K562 (cell line): ENCODE results near the gene WDR91. TPM values are rescaled to one million over a fixed set of nuclear protein-coding genes. Genes with fewer than 3 reads are reported as not detected.

ENCODE experiments used
- CBX3 ChIP-seq, 2 experiments: IDR thresholded peaks; 1 replicate in 1 of 2; 2 replicates in 1 of 2; pipeline ENCODE4 v1.6.1; 2012; ENCODE audit warnings: inconsistent platforms in 2 of 2, low read length in 2 of 2, borderline replicate concordance in 1 of 2, control low read depth in 1 of 2
- CREBBP ChIP-seq: IDR thresholded peaks from one replicate; pipeline ENCODE4 v1.6.1; 2012; ENCODE audit warnings: low read depth, mild to moderate bottlenecking, control low read depth, inconsistent platforms, low read length
- HNRNPL ChIP-seq: fragments of 200-400 bp; formaldehyde crosslinking; IDR thresholded peaks from 2 replicates; pipeline ENCODE4 v1.6.1; 2017; ENCODE audit warnings: low read depth, mild to moderate bottlenecking, low read length
- KDM1A ChIP-seq, 2 experiments: fragments of 450-650 bp; IDR thresholded peaks; 2 replicates each; pipeline ENCODE4 v1.6.1; 2016; ENCODE audit warnings: mild to moderate bottlenecking in 2 of 2
- L3MBTL2 ChIP-seq: fragments of 450-650 bp; IDR thresholded peaks from 2 replicates; pipeline ENCODE4 v1.6.1; 2016; ENCODE audit warnings: mild to moderate bottlenecking, moderate library complexity
- MAFF ChIP-seq: IDR thresholded peaks from 2 replicates; pipeline ENCODE4 v1.6.1; 2012; ENCODE audit warnings: low read length, improper control_type of control experiment
- NFYB ChIP-seq: IDR thresholded peaks from 2 replicates; pipeline ENCODE4 v1.6.1; 2011; ENCODE audit warnings: mild to moderate bottlenecking, moderate library complexity; ENCODE audit not compliant: insufficient read length; ENCODE audit errors: extremely low read depth
- PHF20 ChIP-seq: fragments of 450-650 bp; IDR thresholded peaks from 2 replicates; pipeline ENCODE4 v1.6.1; 2018; ENCODE audit not compliant: partially characterized antibody
- PML ChIP-seq: IDR thresholded peaks from 2 replicates; pipeline ENCODE4 v1.6.1; 2012; ENCODE audit warnings: low read length, inconsistent platforms
- POLR2G ChIP-seq: fragments of 200-400 bp; formaldehyde crosslinking; IDR thresholded peaks from 2 replicates; pipeline ENCODE4 v1.6.1; 2017; ENCODE audit warnings: low read depth, mild to moderate bottlenecking, antibody characterized with exemption, low read length, moderate library complexity
- POLR2H ChIP-seq: IDR thresholded peaks from 2 replicates; pipeline ENCODE4 v1.6.1; 2016; ENCODE audit warnings: missing genetic modification characterization, low read depth, mild to moderate bottlenecking, control low read depth, missing compliant biosample characterization, moderate library complexity
- SPI1 ChIP-seq: IDR thresholded peaks from 2 replicates; pipeline ENCODE4 v1.6.1; 2011; ENCODE audit warnings: low read depth, low read length, control low read depth, borderline replicate concordance
- TAF7 ChIP-seq: fragments of 450-650 bp; IDR thresholded peaks from 2 replicates; pipeline ENCODE4 v1.6.1; 2016; ENCODE audit warnings: missing genetic modification characterization, missing compliant biosample characterization
- XRCC4 ChIP-seq: IDR thresholded peaks from one replicate; pipeline ENCODE4 v1.6.1; 2011; ENCODE audit not compliant: insufficient read depth, insufficient read length; ENCODE audit errors: extremely low read depth
- ZNF24 ChIP-seq: fragments of 450-650 bp; IDR thresholded peaks from 2 replicates; pipeline ENCODE4 v1.6.1; 2016
- ZNF354B ChIP-seq: fragments of 250-450 bp; sonication (Bioruptor Pico); IDR thresholded peaks from 2 replicates; pipeline ENCODE4 v1.4.0; 2020
- ZNF586 ChIP-seq: fragments of 450-650 bp; formaldehyde crosslinking; conservative IDR thresholded peaks from 2 replicates; pipeline ENCODE4 v1.4.0; 2020; ENCODE audit warnings: mild to moderate bottlenecking, moderate library complexity
- ZNF76 ChIP-seq: fragments of 250-450 bp; sonication (Bioruptor Pico); IDR thresholded peaks from 2 replicates; pipeline ENCODE4 v1.4.0; 2020; ENCODE audit warnings: mild to moderate bottlenecking, moderate library complexity, borderline replicate concordance
- polyA plus RNA-seq, 8 experiments: library from polyadenylated mRNA; depleted of rRNA in 4 of 8; stranded (reverse) in 5 of 8; unstranded in 3 of 8; fragments of >200 nt; fragmentation: Nextera tagmentation in 2 of 8; fragmentation: Illumina TruSeq in 1 of 8; extraction: Ambion mirVana in 2 of 8; extraction: Trizol in 1 of 8; gene quantifications; 2 replicates each; pipeline versions ENCODE4 v1.2.1 to v1.2.3, GENCODE V29; 2011 to 2014; ENCODE audit warnings: inconsistent platforms in 1 of 8, missing spikeins in 1 of 8
- total RNA-seq, 7 experiments: library from RNA; depleted of rRNA in 6 of 7; stranded (reverse); fragments of >200 nt in 6 of 7; fragmentation: Illumina TruSeq in 2 of 7; extraction: Trizol in 2 of 7; gene quantifications; 2 replicates each; pipeline versions ENCODE4 v1.2.1 to v1.2.3, GENCODE V29; 2011 to 2021; ENCODE audit warnings: low replicate concordance in 1 of 7
- TF ChIP-seq, protein P1 (sequence below): sonication (generic); formaldehyde crosslinking; IDR thresholded peaks from 2 replicates; pipeline ENCODE4 v1.8.0; 2022; ENCODE audit warnings: missing genetic modification reagents, mild to moderate bottlenecking, borderline replicate concordance
- TF ChIP-seq, protein P2 (sequence below): fragments of 450-650 bp; formaldehyde crosslinking; IDR thresholded peaks from 2 replicates; pipeline ENCODE4 v1.4.0; 2020; ENCODE audit warnings: mild to moderate bottlenecking, moderate library complexity
- TF ChIP-seq, protein P3 (sequence below): sonication (generic); formaldehyde crosslinking; IDR thresholded peaks from 2 replicates; pipeline ENCODE4 v1.8.0; 2022; ENCODE audit warnings: mild to moderate bottlenecking, missing genetic modification reagents
- TF ChIP-seq, protein P4 (sequence below): sonication (generic); formaldehyde crosslinking; IDR thresholded peaks from 2 replicates; pipeline ENCODE4 v1.8.1; 2023; ENCODE audit warnings: mild to moderate bottlenecking, missing genetic modification reagents

WDR91 gene
- total and polyA plus RNA-seq, 9 of the 15 experiments (the other 6 are each of a cell fraction or from before 2014, with no cell fraction given): 1.9 to 18.2 (median 9.8) TPM

DNA sequence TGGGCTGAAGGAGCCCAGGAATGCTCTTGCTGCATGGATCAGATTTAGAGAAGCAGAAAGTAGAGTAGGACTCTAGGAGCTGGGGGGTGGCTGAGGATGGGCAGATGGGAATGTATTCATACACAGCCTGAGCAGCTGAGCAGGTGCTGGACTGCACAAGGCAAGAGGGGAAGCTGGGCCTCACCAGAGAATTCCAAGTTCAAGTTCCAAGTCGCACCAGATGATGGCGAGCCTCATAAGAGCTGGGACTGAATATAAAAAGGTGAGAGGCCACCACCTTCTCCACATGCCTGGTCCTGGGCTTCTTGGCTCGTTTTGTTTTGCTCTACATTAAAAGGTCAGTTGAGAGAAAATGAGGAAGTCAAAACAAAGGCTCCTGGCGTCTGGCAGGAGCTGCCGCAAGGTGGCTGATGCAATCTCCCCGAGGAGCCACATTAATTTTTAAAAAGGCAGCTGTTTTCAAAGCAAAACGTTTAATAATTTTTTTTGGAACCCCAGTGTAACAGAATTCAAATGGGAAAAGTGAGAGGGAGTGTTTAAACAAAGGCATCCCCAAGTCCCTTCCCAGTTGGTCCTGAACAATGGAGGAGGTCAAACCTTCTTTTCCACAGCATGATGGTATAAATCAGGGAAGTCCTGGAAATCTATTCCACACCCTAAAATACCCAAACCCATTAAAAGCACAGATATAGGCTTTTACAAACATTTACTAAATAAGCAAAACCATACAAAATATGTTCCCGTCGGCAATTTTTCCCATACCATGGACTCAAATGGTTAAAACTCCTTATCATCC is 50.3 kb downstream of the WDR91 start (continued):
- TF ChIP-seq SPI1 (peak; percentile 99), PML (no peak), XRCC4 (no peak), ZNF76 (0 out of 2 replicates have a peak, but pooled peaks have one; percentile 36), POLR2H (peak; percentile 40), KDM1A (IDR thresholded peaks at IDR 0.05) (no peak), TAF7 (tag) (no peak), ZNF586 (CRISPR knock-in tag) (no peak), ZNF354B (CRISPR knock-in tag) (no peak), PHF20 (no peak), POLR2G (no peak; the same call in 1 of the 2 replicates), HNRNPL (no peak), CREBBP (no peak), CBX3 (IDR thresholded peaks at IDR 0.05; ENCODE audit: borderline replicate concordance in 1 of 2, low read length in 2 of 2) (peak in 1 of 2 experiments; percentile 73; a peak in 1 of 3 replicates), L3MBTL2 (peak; percentile 97), NFYB (no peak), ZNF24 (no peak), MAFF (no peak)
- TF ChIP-seq, protein P1, sequence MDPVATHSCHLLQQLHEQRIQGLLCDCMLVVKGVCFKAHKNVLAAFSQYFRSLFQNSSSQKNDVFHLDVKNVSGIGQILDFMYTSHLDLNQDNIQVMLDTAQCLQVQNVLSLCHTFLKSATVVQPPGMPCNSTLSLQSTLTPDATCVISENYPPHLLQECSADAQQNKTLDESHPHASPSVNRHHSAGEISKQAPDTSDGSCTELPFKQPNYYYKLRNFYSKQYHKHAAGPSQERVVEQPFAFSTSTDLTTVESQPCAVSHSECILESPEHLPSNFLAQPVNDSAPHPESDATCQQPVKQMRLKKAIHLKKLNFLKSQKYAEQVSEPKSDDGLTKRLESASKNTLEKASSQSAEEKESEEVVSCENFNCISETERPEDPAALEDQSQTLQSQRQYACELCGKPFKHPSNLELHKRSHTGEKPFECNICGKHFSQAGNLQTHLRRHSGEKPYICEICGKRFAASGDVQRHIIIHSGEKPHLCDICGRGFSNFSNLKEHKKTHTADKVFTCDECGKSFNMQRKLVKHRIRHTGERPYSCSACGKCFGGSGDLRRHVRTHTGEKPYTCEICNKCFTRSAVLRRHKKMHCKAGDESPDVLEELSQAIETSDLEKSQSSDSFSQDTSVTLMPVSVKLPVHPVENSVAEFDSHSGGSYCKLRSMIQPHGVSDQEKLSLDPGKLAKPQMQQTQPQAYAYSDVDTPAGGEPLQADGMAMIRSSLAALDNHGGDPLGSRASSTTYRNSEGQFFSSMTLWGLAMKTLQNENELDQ (CRISPR knock-in tag): no peak
- TF ChIP-seq, protein P2, sequence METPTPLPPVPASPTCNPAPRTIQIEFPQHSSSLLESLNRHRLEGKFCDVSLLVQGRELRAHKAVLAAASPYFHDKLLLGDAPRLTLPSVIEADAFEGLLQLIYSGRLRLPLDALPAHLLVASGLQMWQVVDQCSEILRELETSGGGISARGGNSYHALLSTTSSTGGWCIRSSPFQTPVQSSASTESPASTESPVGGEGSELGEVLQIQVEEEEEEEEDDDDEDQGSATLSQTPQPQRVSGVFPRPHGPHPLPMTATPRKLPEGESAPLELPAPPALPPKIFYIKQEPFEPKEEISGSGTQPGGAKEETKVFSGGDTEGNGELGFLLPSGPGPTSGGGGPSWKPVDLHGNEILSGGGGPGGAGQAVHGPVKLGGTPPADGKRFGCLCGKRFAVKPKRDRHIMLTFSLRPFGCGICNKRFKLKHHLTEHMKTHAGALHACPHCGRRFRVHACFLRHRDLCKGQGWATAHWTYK (CRISPR knock-in tag): peak; percentile 64; the same call in 1 of the 2 replicates
- TF ChIP-seq, protein P3, sequence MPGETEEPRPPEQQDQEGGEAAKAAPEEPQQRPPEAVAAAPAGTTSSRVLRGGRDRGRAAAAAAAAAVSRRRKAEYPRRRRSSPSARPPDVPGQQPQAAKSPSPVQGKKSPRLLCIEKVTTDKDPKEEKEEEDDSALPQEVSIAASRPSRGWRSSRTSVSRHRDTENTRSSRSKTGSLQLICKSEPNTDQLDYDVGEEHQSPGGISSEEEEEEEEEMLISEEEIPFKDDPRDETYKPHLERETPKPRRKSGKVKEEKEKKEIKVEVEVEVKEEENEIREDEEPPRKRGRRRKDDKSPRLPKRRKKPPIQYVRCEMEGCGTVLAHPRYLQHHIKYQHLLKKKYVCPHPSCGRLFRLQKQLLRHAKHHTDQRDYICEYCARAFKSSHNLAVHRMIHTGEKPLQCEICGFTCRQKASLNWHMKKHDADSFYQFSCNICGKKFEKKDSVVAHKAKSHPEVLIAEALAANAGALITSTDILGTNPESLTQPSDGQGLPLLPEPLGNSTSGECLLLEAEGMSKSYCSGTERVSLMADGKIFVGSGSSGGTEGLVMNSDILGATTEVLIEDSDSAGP: no peak
- TF ChIP-seq, protein P4, sequence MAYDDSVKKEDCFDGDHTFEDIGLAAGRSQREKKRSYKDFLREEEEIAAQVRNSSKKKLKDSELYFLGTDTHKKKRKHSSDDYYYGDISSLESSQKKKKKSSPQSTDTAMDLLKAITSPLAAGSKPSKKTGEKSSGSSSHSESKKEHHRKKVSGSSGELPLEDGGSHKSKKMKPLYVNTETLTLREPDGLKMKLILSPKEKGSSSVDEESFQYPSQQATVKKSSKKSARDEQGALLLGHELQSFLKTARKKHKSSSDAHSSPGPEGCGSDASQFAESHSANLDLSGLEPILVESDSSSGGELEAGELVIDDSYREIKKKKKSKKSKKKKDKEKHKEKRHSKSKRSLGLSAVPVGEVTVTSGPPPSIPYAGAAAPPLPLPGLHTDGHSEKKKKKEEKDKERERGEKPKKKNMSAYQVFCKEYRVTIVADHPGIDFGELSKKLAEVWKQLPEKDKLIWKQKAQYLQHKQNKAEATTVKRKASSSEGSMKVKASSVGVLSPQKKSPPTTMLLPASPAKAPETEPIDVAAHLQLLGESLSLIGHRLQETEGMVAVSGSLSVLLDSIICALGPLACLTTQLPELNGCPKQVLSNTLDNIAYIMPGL (CRISPR knock-in tag): no peak
